Spleen (tissue), 11 donors: ENCODE measurements around the gene PSMG3. TPM values are rescaled to one million over a fixed set of nuclear protein-coding genes. Genes with fewer than 3 reads are reported as not detected.
"Not testable (repeated sequence)": the region's sequence is repeated elsewhere in the genome, so short reads cannot be mapped to it uniquely, and the experiment has no call there.

ENCODE experiments used
- DNase-seq: peaks from one replicate; pipeline ENCODE4 v3.0.0-alpha.2; 2020
- H3K27ac ChIP-seq, 8 donors: fragments of 200-600 bp; sonication (generic) in 7 of 8; 1 replicate in 4 of 8; 2 replicates in 4 of 8; pipeline versions ENCODE4 v1.5.0 to v1.8.0; 2016 to 2021; ENCODE audit warnings: inconsistent platforms in 4 of 8, mild to moderate bottlenecking in 4 of 8, moderate library complexity in 1 of 8
- H3K27me3 ChIP-seq, 7 donors: fragments of 200-600 bp; sonication (generic) in 6 of 7; replicated peaks in 1 of 7; 1 replicate in 4 of 7; 2 replicates in 3 of 7; pipeline versions ENCODE4 v1.5.0 to v1.8.0; 2016 to 2021; ENCODE audit warnings: inconsistent platforms in 3 of 7, mild to moderate bottlenecking in 1 of 7
- H3K36me3 ChIP-seq, 6 donors: fragments of 200-600 bp; sonication (generic) in 5 of 6; 1 replicate in 4 of 6; 2 replicates in 2 of 6; pipeline versions ENCODE4 v1.5.0 to v1.8.0; 2016 to 2021; ENCODE audit warnings: inconsistent platforms in 2 of 6
- H3K4me1 ChIP-seq, 6 donors: fragments of 200-600 bp; sonication (generic) in 5 of 6; 1 replicate in 3 of 6; 2 replicates in 3 of 6; pipeline versions ENCODE4 v1.5.0 to v1.8.0; 2016 to 2021; ENCODE audit warnings: inconsistent platforms in 3 of 6
- H3K4me3 ChIP-seq, 8 donors: fragments of 200-600 bp; sonication (generic) in 7 of 8; 1 replicate in 4 of 8; 2 replicates in 4 of 8; pipeline versions ENCODE4 v1.5.0 to v1.8.0; 2016 to 2021; ENCODE audit warnings: inconsistent platforms in 4 of 8, mild to moderate bottlenecking in 4 of 8, moderate library complexity in 2 of 8
- H3K9me3 ChIP-seq, 8 donors: fragments of 200-600 bp; sonication (generic) in 7 of 8; 1 replicate in 4 of 8; 2 replicates in 4 of 8; pipeline versions ENCODE4 v1.5.0 to v1.8.0; 2016 to 2021; ENCODE audit warnings: inconsistent platforms in 4 of 8
- CTCF ChIP-seq, 11 experiments: fragments of 200-600 bp in 7 of 11; fragments of 450-650 bp in 4 of 11; sonication (generic) in 4 of 11; IDR thresholded peaks in 8 of 11; conservative IDR thresholded peaks in 3 of 11; 1 replicate in 7 of 11; 2 replicates in 4 of 11; pipeline versions ENCODE4 v1.4.0 to v1.8.0; 2016 to 2021; ENCODE audit warnings: antibody characterized with exemption in 11 of 11, inconsistent platforms in 4 of 11, mild to moderate bottlenecking in 1 of 11
- POLR2A ChIP-seq, 3 donors: fragments of 450-650 bp; IDR thresholded peaks; one replicate each; pipeline ENCODE4 v1.5.1; 2017; ENCODE audit warnings: antibody characterized with exemption in 3 of 3, mild to moderate bottlenecking in 1 of 3
- POLR2AphosphoS5 ChIP-seq, 3 donors: sonication (generic); formaldehyde crosslinking; IDR thresholded peaks; one replicate each; pipeline ENCODE4 v1.5.1; 2017; ENCODE audit warnings: antibody characterized with exemption in 3 of 3
- WGBS, 5 donors: extraction: QIAGEN DNeasy Blood & Tissue Kit in 3 of 5; methylation state at CpG; one replicate each; pipeline versions ENCODE4 v1.1.5 to v1.1.7; 2013 to 2018; 5-methylcytosine and 5-hydroxymethylcytosine counted together
- intact Hi-C: fragments of 100-400 bp; cut with DNase I; formaldehyde crosslinking; loops from one replicate; pipeline ENCODE4 v1.15.0; 2023; ENCODE audit warnings: low total_unique reads
- polyA plus RNA-seq, 3 donors: library from polyadenylated mRNA; stranded (reverse); fragments of 200-250 nt; gene quantifications; one replicate each; pipeline ENCODE4 v1.2.1, GENCODE V29; 2013
- total RNA-seq, 7 donors: library from RNA; depleted of rRNA in 3 of 7; stranded (reverse); fragments of >200 nt in 3 of 7; fragmentation: NEBNext Ultra II Directional in 4 of 7; extraction: Animal tissue kit (Norgen Biotek cat#: 25700) in 4 of 7; gene quantifications; one replicate each; pipeline versions ENCODE4 v1.1.0 to v1.2.1, GENCODE V29; 2016 to 2021
- donor health status: healthy with polysubstance abuse.
- donor health status: DM: no; HTN: no; CAD: no; lungs with moderate emphysema.
- donor health status: DM: no; HTN: no; CAD: no.
- donor health status: Bipolar disorder and iron deficiency.
- donor health status: healthy.
- donor health status: DM: no; HTN: no; CAD: no.
- donor health status: DM: yes; HTN: yes; CAD: no.

PSMG3 gene
- total and polyA plus RNA-seq, 10 donors, result 18.2 to 89.9 (median 30.9) TPM

- DNase-seq, result no peak
- Histone ChIP-seq H3K4me3 (no peak overlapping the region), H3K4me1 (no peaks in the 10 kb centered on the region), H3K9me3 (peaks cover 0 to 16% (median 9%) of the 10 kb centered on the region in 8 donors), H3K36me3 (no peaks in the 10 kb centered on the region), H3K27me3 (peaks cover 0 to 22% (median 0%) of the 10 kb centered on the region in 7 donors), H3K27ac (no peak overlapping the region)
- TF ChIP-seq POLR2AphosphoS5 (IDR thresholded peaks at IDR 0.05) (no peak), POLR2A (IDR thresholded peaks at IDR 0.05) (no peak), CTCF (IDR thresholded peaks at IDR 0.05 in 8 of 11, conservative IDR thresholded peaks at IDR 0.05 in 3 of 11) (no peak)
- WGBS, 5 donors, result 46 to 63% (median 53%) methylated on average over 7 to 13 of the region's 13 CpGs
- intact Hi-C loops, result no loop called here
Measured at GRCh38 chr7:1523208-1523607, 46.6 kb downstream of the PSMG3 start.

DNA sequence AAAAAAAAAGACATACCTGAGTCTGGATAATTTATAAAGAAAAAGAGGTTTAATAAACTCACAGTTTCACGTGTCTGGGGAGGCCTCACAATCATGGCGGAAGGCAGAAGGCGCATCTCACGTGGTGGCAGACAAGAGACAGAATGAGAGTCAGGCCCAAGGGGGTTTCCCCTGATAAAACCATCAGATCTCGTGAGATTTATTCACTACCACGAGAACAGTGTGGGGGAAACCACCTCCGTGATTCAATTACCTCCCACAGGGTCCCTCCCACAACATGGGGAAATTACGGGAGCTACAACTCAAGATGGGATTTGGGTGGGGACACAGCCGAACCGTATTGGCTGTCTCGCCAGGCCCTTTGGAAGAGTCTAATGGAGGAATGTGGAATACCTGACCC is 48.4 kb downstream of the PSMG3 start:
- H3K9me3 ChIP-seq, result peaks cover 0 to 16% (median 9%) of the 10 kb centered on the region in 8 donors
- no peak for DNase-seq
- no peak overlapping the region for H3K4me3 ChIP-seq
- H3K27me3 ChIP-seq, result peaks cover 0 to 19% (median 0%) of the 10 kb centered on the region in 7 donors
- H3K36me3 ChIP-seq, result no peaks in the 10 kb centered on the region
- no peak overlapping the region for H3K27ac ChIP-seq
- H3K4me1 ChIP-seq, result no peaks in the 10 kb centered on the region
- intact Hi-C loops, result no loop called here
- 69 to 78% (median 73%) methylated on average over 11 of the region's 11 CpGs for WGBS, 5 donors
- no peak for TF ChIP-seq POLR2AphosphoS5 (IDR thresholded peaks at IDR 0.05)
- no peak for TF ChIP-seq CTCF (IDR thresholded peaks at IDR 0.05 in 8 of 11, conservative IDR thresholded peaks at IDR 0.05 in 3 of 11)
- no peak for TF ChIP-seq POLR2A (IDR thresholded peaks at IDR 0.05)

GRCh38 chr7:1520539-1521234 is 49.1 kb downstream of the PSMG3 start:
- TF ChIP-seq POLR2A (IDR thresholded peaks at IDR 0.05) (no peak), POLR2AphosphoS5 (IDR thresholded peaks at IDR 0.05) (no peak), CTCF (IDR thresholded peaks at IDR 0.05 in 8 of 11, conservative IDR thresholded peaks at IDR 0.05 in 3 of 11) (no peak)
- Histone ChIP-seq H3K27ac (no peak overlapping the region), H3K9me3 (peaks cover 0 to 16% (median 9%) of the 10 kb centered on the region in 8 donors), H3K27me3 (peaks cover 0 to 19% (median 0%) of the 10 kb centered on the region in 7 donors), H3K36me3 (no peaks in the 10 kb centered on the region), H3K4me1 (no peaks in the 10 kb centered on the region), H3K4me3 (no peak overlapping the region)
- 82 to 90% (median 84%) methylated on average over 27 of the region's 27 CpGs for WGBS, 5 donors
- intact Hi-C loops, result no loop called here
- no peak for DNase-seq

DNA sequence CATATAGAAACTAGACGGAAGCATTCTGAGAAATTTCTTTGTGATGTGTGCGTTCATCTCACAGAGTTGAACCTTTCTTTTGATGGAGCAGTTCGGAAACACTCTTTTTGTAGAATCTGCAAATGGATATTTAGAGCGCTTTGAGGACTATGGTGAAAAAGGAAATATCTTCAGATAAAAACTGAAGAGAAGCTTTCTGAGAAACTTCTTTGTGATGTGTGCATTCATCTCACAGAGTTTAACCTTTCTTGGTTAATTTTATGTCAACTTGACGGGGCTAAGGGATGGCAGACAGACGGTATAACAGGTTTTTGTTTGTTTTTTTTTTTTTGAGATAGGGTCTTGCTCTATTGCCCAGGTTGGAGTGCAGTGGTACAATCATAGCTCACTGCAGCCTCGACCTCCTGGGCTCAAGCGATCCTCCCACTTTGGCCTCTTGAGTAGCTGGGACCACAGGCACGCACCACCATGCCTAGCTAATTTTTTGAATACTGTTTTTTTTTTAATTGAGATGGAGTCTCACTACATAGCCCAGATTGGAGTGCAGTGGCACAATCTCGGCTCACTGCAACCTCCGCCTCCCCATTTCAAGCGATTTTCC is 50.4 kb downstream of the PSMG3 start:
- H3K36me3 ChIP-seq, H3K4me1 ChIP-seq, H3K27ac ChIP-seq, H3K4me3 ChIP-seq, intact Hi-C loops, DNase-seq: not testable (repeated sequence)
- peaks cover 0 to 16% (median 9%) of the 10 kb centered on the region in 8 donors for H3K9me3 ChIP-seq
- H3K27me3 ChIP-seq, result peaks cover 0 to 18% (median 0%) of the 10 kb centered on the region in 7 donors
- WGBS, 5 donors, result 89 to 95% (median 92%) methylated on average over 12 of the region's 12 CpGs

Other genes with a start within 250 kb of the PSMG3 start
- 100 to 1,000 TPM in 3 of 7 donors, 10 to 100 TPM in 4; 36.3 to 182 (median 75.8) TPM for gene MICALL2, start 110.6 kb downstream of the PSMG3 start, total RNA-seq
- gene MICALL2, start 110.6 kb downstream of the PSMG3 start, polyA plus RNA-seq, result 100 to 1,000 TPM in 2 of 3 donors, 10 to 100 TPM in 1; 74.1 to 361 (median 307) TPM
- gene INTS1, start 65.6 kb downstream of the PSMG3 start, total RNA-seq, result 10 to 100 TPM; 47.3 to 95.7 (median 79.0) TPM
- 100 to 1,000 TPM in 1 of 3 donors, 10 to 100 TPM in 2; 51.4 to 126 (median 80.3) TPM for gene INTS1, start 65.6 kb downstream of the PSMG3 start, polyA plus RNA-seq
- gene MAFK, start 39.3 kb downstream of the PSMG3 start, total RNA-seq, result 10 to 100 TPM; 11.2 to 36.6 (median 27.0) TPM
- 10 to 100 TPM in 2 of 3 donors, 1 to 10 TPM in 1; 8.9 to 30.4 (median 10.3) TPM for gene MAFK, start 39.3 kb downstream of the PSMG3 start, polyA plus RNA-seq
- under 1 TPM in 3 of 7 donors, not detected in 4; 0.17 to 0.39 (median 0.28) TPM for gene TMEM184A, start 13.8 kb downstream of the PSMG3 start, total RNA-seq
- under 1 TPM; 0.09 to 0.26 (median 0.15) TPM for gene TMEM184A, start 13.8 kb downstream of the PSMG3 start, polyA plus RNA-seq
- 1 to 10 TPM; 2.3 to 3.9 (median 2.8) TPM for gene ELFN1, start 100.2 kb upstream of the PSMG3 start, total RNA-seq
- under 1 TPM; 0.22 to 0.70 (median 0.41) TPM for gene ELFN1, start 100.2 kb upstream of the PSMG3 start, polyA plus RNA-seq